HL-60 (cell line): Measurements from ENCODE around the gene PRKACB.
"Not testable (repeated sequence)": the region's sequence is repeated elsewhere in the genome, so short reads cannot be mapped to it uniquely, and the experiment has no call there.

Experiments used
- DNase-seq, 2 experiments: peaks; one replicate each; pipeline ENCODE4 v3.0.0-alpha.2; 2010 to 2020; ENCODE audit warnings: low read depth in 1 of 2, low spot score in 1 of 2
- H3K27ac ChIP-seq: fragments of 250-450 bp; sonication (Bioruptor Pico); replicated peaks from 2 replicates; pipeline ENCODE4 v1.5.1; 2020; ENCODE audit warnings: mild to moderate bottlenecking, moderate library complexity
- H3K27me3 ChIP-seq: fragments of 250-450 bp; sonication (Bioruptor Pico); 2 replicates; pipeline ENCODE4 v1.5.1; 2021; ENCODE audit warnings: mild to moderate bottlenecking, moderate library complexity; ENCODE audit not compliant: insufficient read depth, poor library complexity, severe bottlenecking
- H3K4me3 ChIP-seq: replicated peaks from 2 replicates; pipeline ENCODE4 v1.5.1; 2011; ENCODE audit warnings: mild to moderate bottlenecking, control low read depth, low read length; ENCODE audit not compliant: insufficient read depth
- CTCF ChIP-seq: IDR thresholded peaks from one replicate; pipeline ENCODE4 v1.5.1; 2011; ENCODE audit warnings: low read length, control low read depth, inconsistent platforms; ENCODE audit not compliant: insufficient read depth
- GABPA ChIP-seq: IDR thresholded peaks from 2 replicates; pipeline ENCODE4 v1.6.1; 2012; ENCODE audit warnings: low read depth
- POLR2AphosphoS5 ChIP-seq: IDR thresholded peaks from 2 replicates; pipeline ENCODE4 v1.6.1; 2012; ENCODE audit warnings: low read depth
- REST ChIP-seq: IDR thresholded peaks from 2 replicates; pipeline ENCODE4 v1.6.1; 2012; ENCODE audit warnings: low read depth; ENCODE audit not compliant: insufficient replicate concordance
- SPI1 ChIP-seq: IDR thresholded peaks from 2 replicates; pipeline ENCODE4 v1.6.1; 2012; ENCODE audit warnings: low read depth, mild to moderate bottlenecking, borderline replicate concordance

The PRKACB gene

GRCh38 chr1:84101204-84101603 lies 42.9 kb upstream of the PRKACB start:
- Histone ChIP-seq H3K27me3 (no peaks in the 10 kb centered on the region), H3K27ac (no peak overlapping the region), H3K4me3 (no peak overlapping the region)
- no peak for DNase-seq
- TF ChIP-seq REST (no peak), CTCF (no peak), POLR2AphosphoS5 (no peak), GABPA (no peak), SPI1 (no peak)

- no peak overlapping the region for H3K27ac ChIP-seq
- peak in 1 of 2 experiments; percentile 39 for DNase-seq
Observed at GRCh38 chr1:84103197-84103992, 40.7 kb upstream of the PRKACB start.

GRCh38 chr1:84107538-84107937 lies 36.5 kb upstream of the PRKACB start:
- not testable (repeated sequence) for DNase-seq, H3K27ac ChIP-seq, H3K27me3 ChIP-seq, H3K4me3 ChIP-seq

More at GRCh38 chr1:84103197-84103992, 40.7 kb upstream of the PRKACB start:
- TF ChIP-seq GABPA (no peak), POLR2AphosphoS5 (no peak), REST (no peak), CTCF (no peak), SPI1 (no peak)
- Histone ChIP-seq H3K27me3 (no peaks in the 10 kb centered on the region), H3K4me3 (no peak overlapping the region)

GRCh38 chr1:84107955-84108354 lies 36.1 kb upstream of the PRKACB start:
- Histone ChIP-seq H3K27me3 (no peaks in the 10 kb centered on the region), H3K27ac (no peak overlapping the region), H3K4me3 (no peak overlapping the region)
- no peak for TF ChIP-seq REST
- no peak for TF ChIP-seq GABPA
- no peak for TF ChIP-seq SPI1
- no peak for TF ChIP-seq CTCF
- no peak for TF ChIP-seq POLR2AphosphoS5
- no peak for DNase-seq
